Neuronal stem cell (in vitro differentiated cells): ENCODE results near the gene SORCS2.

ENCODE experiments used
- DNase-seq: peaks from one replicate; pipeline ENCODE4 v3.0.0-alpha.2; 2013; ENCODE audit warnings: low spot score
- H2AFZ ChIP-seq: one replicate; pipeline ENCODE4 v1.6.1; 2013; ENCODE audit warnings: mild to moderate bottlenecking, low read length, inconsistent platforms
- H2AK5ac ChIP-seq: 2 replicates; pipeline ENCODE4 v1.6.1; 2013; ENCODE audit warnings: low read depth, mild to moderate bottlenecking, inconsistent platforms, low read length, moderate library complexity, mixed read lengths
- H2BK120ac ChIP-seq: 2 replicates; pipeline ENCODE4 v1.6.1; 2013; ENCODE audit warnings: low read depth, mild to moderate bottlenecking, inconsistent platforms, low read length, moderate library complexity, mixed read lengths
- H2BK12ac ChIP-seq: one replicate; pipeline ENCODE4 v1.6.1; 2013; ENCODE audit warnings: low read length, inconsistent platforms
- H2BK15ac ChIP-seq: 2 replicates; pipeline ENCODE4 v1.6.1; 2013; ENCODE audit warnings: mild to moderate bottlenecking, low read length, inconsistent platforms, mixed read lengths
- H2BK5ac ChIP-seq: one replicate; pipeline ENCODE4 v1.6.1; 2013; ENCODE audit warnings: inconsistent platforms, mild to moderate bottlenecking, low read length, moderate library complexity
- H3K14ac ChIP-seq: one replicate; pipeline ENCODE4 v1.6.1; 2013; ENCODE audit warnings: low read length, inconsistent platforms
- H3K18ac ChIP-seq: 2 replicates; pipeline ENCODE4 v1.6.1; 2013; ENCODE audit warnings: low read length, inconsistent platforms
- H3K23ac ChIP-seq: 2 replicates; pipeline ENCODE4 v1.6.1; 2013; ENCODE audit warnings: low read depth, mild to moderate bottlenecking, mixed read lengths, low read length, inconsistent platforms; ENCODE audit not compliant: poor library complexity
- H3K27ac ChIP-seq: replicated peaks from 3 replicates; pipeline ENCODE4 v1.5.1; 2013; ENCODE audit warnings: low read length, inconsistent platforms
- H3K27me3 ChIP-seq, 3 experiments: 2 replicates each; pipeline ENCODE4 v1.6.1; 2013; ENCODE audit warnings: low read length in 3 of 3, mild to moderate bottlenecking in 2 of 3, inconsistent platforms in 1 of 3, low read depth in 1 of 3, mixed read lengths in 1 of 3, moderate library complexity in 1 of 3; ENCODE audit not compliant: control insufficient read depth in 3 of 3, insufficient read depth in 3 of 3
- H3K36me3 ChIP-seq, 2 donors: replicated peaks in 1 of 2; 2 replicates each; pipeline ENCODE4 v1.6.1; 2013; ENCODE audit warnings: low read length in 2 of 2; ENCODE audit not compliant: control insufficient read depth in 2 of 2, insufficient read depth in 2 of 2
- H3K4ac ChIP-seq: 2 replicates; pipeline ENCODE4 v1.6.1; 2013; ENCODE audit warnings: inconsistent platforms, mild to moderate bottlenecking, low read length, moderate library complexity
- H3K4me1 ChIP-seq, 2 donors: 1 replicate in 1 of 2; 2 replicates in 1 of 2; pipeline ENCODE4 v1.6.1; 2013; ENCODE audit warnings: low read length in 2 of 2, low read depth in 1 of 2; ENCODE audit not compliant: control insufficient read depth in 2 of 2, insufficient read depth in 1 of 2
- H3K4me2 ChIP-seq: one replicate; pipeline ENCODE4 v1.6.1; 2013; ENCODE audit warnings: mild to moderate bottlenecking, low read length, inconsistent platforms; ENCODE audit not compliant: insufficient read depth, poor library complexity, severe bottlenecking
- H3K4me3 ChIP-seq, 2 donors: 2 replicates each; pipeline ENCODE4 v1.5.1; 2013; ENCODE audit warnings: low read length in 2 of 2, mild to moderate bottlenecking in 2 of 2, inconsistent platforms in 1 of 2, moderate library complexity in 1 of 2
- H3K79me1 ChIP-seq: one replicate; pipeline ENCODE4 v1.6.1; 2013; ENCODE audit warnings: low read depth, mild to moderate bottlenecking, inconsistent platforms, low read length, moderate library complexity
- H3K9ac ChIP-seq: one replicate; pipeline ENCODE4 v1.6.1; 2013; ENCODE audit warnings: mild to moderate bottlenecking, low read depth, low read length, inconsistent platforms; ENCODE audit not compliant: poor library complexity
- H3K9me3 ChIP-seq, 2 donors: replicated peaks in 1 of 2; 2 replicates each; pipeline versions ENCODE3 to v1.6.1; 2013; ENCODE audit warnings: low read length in 2 of 2, mild to moderate bottlenecking in 2 of 2, inconsistent platforms in 1 of 2, low read depth in 1 of 2, mixed read lengths in 1 of 2, moderate library complexity in 1 of 2; ENCODE audit not compliant: control insufficient read depth in 2 of 2, insufficient read depth in 1 of 2
- H4K8ac ChIP-seq: one replicate; pipeline ENCODE4 v1.6.1; 2013; ENCODE audit warnings: low read depth, mild to moderate bottlenecking, inconsistent platforms, low read length, moderate library complexity
- H4K91ac ChIP-seq: one replicate; pipeline ENCODE4 v1.6.1; 2013; ENCODE audit warnings: low read length, low read depth, mild to moderate bottlenecking, inconsistent platforms; ENCODE audit not compliant: poor library complexity
- WGBS, 2 donors: extraction: QIAGEN DNeasy Blood & Tissue Kit; methylation state at CpG; one replicate each; pipeline ENCODE4 v1.1.7; 2013; ENCODE audit warnings: missing lambda C conversion rate in 2 of 2, mixed read lengths in 1 of 2; ENCODE audit not compliant: insufficient read length in 2 of 2, insufficient replicate concordance in 1 of 2; ENCODE audit errors: extremely low coverage in 2 of 2; 5-methylcytosine and 5-hydroxymethylcytosine counted together

Gene SORCS2

GRCh38 chr4:7506119-7506518, 313.8 kb downstream of the SORCS2 start:
- Histone ChIP-seq H3K79me1 (no peaks in the 10 kb centered on the region), H4K91ac (no peak overlapping the region), H3K14ac (no peak overlapping the region), H3K4me2 (no peak overlapping the region), H3K27me3 (peaks cover 0 to 9% (median 0%) of the 10 kb centered on the region in 3 experiments), H2AFZ (no peak overlapping the region), H3K4ac (no peak overlapping the region), H2AK5ac (no peak overlapping the region), H3K4me3 (no peak overlapping the region), H3K9me3 (no peaks in the 10 kb centered on the region), H3K4me1 (peaks cover 0 to 19% of the 10 kb centered on the region in 2 donors), H3K23ac (no peak overlapping the region), H4K8ac (no peak overlapping the region), H3K18ac (no peak overlapping the region), H3K27ac (no peak overlapping the region), H2BK15ac (no peak overlapping the region), H2BK120ac (no peak overlapping the region), H3K9ac (no peak overlapping the region), H3K36me3 (no peaks in the 10 kb centered on the region), H2BK5ac (no peak overlapping the region), H2BK12ac (no peak overlapping the region)
- no CpG with 5 or more reads among the region's 9 CpGs for WGBS, 2 donors
- no peak for DNase-seq

DNA sequence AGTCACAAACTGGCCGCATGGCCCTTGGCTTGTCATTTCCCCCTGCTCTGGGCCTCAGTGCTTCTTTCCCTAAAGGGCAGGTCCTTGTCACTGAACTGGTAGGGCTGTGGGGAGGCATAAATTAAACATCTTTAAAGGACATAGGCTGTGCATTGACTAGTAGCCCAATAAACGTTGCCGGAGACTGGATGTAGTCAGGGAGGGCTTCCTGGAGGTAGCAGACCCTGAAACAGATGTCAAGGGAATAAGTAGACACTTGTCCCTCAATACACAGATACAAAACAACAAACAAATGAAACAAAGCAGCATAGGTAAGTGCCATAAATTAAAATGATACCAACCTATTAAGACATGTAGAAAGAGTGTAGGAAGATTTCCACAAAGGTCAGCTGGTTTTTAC, 314.2 kb downstream of the SORCS2 start:
- Histone ChIP-seq H3K4ac (no peak overlapping the region), H2BK12ac (no peak overlapping the region), H3K18ac (no peak overlapping the region), H3K4me3 (no peak overlapping the region), H3K27ac (no peak overlapping the region), H2BK120ac (no peak overlapping the region), H3K9ac (no peak overlapping the region), H2BK15ac (no peak overlapping the region), H3K27me3 (peaks cover 0 to 4% (median 0%) of the 10 kb centered on the region in 3 experiments), H3K23ac (no peak overlapping the region), H2AK5ac (no peak overlapping the region), H4K91ac (no peak overlapping the region), H3K9me3 (no peaks in the 10 kb centered on the region), H4K8ac (no peak overlapping the region), H3K4me2 (no peak overlapping the region), H3K79me1 (no peaks in the 10 kb centered on the region), H2AFZ (no peak overlapping the region), H2BK5ac (no peak overlapping the region), H3K36me3 (no peaks in the 10 kb centered on the region), H3K14ac (no peak overlapping the region), H3K4me1 (peaks cover 0 to 22% of the 10 kb centered on the region in 2 donors)
- DNase-seq, result no peak
- no CpG with 5 or more reads among the region's 3 CpGs for WGBS, 2 donors

- H3K18ac ChIP-seq, result no peak overlapping the region
- no peak overlapping the region for H2BK12ac ChIP-seq
- DNase-seq, result no peak
- no peak overlapping the region for H2AK5ac ChIP-seq
- H3K27ac ChIP-seq, result no peak overlapping the region
- peaks cover 0 to 4% (median 0%) of the 10 kb centered on the region in 3 experiments for H3K27me3 ChIP-seq
- no peak overlapping the region for H2BK15ac ChIP-seq
- no peak overlapping the region for H2BK120ac ChIP-seq
- H3K14ac ChIP-seq, result no peak overlapping the region
- H3K79me1 ChIP-seq, result no peaks in the 10 kb centered on the region
- no peak overlapping the region for H3K4me2 ChIP-seq
- H4K91ac ChIP-seq, result no peak overlapping the region
- no peaks in the 10 kb centered on the region for H3K9me3 ChIP-seq
- no peaks in the 10 kb centered on the region for H3K36me3 ChIP-seq
- H2BK5ac ChIP-seq, result no peak overlapping the region
- H3K4ac ChIP-seq, result no peak overlapping the region
- no CpG with 5 or more reads among the region's 11 CpGs for WGBS, 2 donors
- no peak overlapping the region for H2AFZ ChIP-seq
- H3K9ac ChIP-seq, result no peak overlapping the region
- no peak overlapping the region for H3K4me3 ChIP-seq
- H4K8ac ChIP-seq, result no peak overlapping the region
- H3K23ac ChIP-seq, result no peak overlapping the region
- H3K4me1 ChIP-seq, result peaks cover 0 to 25% of the 10 kb centered on the region in 2 donors
Measured at GRCh38 chr4:7507381-7507780, 315.0 kb downstream of the SORCS2 start.

DNA sequence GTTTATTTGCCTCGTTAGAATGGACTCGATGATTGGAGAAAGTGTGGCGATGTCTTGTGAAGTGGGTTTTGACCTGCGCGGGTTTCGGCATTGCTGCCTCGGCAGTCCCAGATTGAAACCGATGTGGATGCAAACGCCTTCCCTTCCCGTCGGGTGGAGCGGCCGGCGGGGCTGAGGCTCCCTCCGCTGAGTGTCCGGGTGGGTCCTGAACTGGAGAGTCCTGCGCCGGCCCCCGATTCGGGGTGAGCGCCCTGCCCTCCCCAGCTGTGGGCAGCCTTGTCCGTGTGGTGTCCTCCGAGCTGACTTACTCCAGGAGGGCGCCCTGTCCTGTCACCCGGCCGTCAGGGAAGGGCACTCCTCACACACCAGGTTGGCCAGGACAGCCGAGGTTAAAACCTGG, 317.7 kb downstream of the SORCS2 start:
- H2AFZ ChIP-seq, result no peak overlapping the region
- no peak overlapping the region for H2BK5ac ChIP-seq
- WGBS, 2 donors, result no CpG with 5 or more reads among the region's 27 CpGs
- H2AK5ac ChIP-seq, result peak overlapping the region; percentile 66
- no peak overlapping the region for H3K23ac ChIP-seq
- H3K4me1 ChIP-seq, result peaks cover 0 to 22% of the 10 kb centered on the region in 2 donors
- no peak overlapping the region for H4K91ac ChIP-seq
- H3K4me2 ChIP-seq, result no peak overlapping the region
- H3K4ac ChIP-seq, result no peak overlapping the region
- H3K27me3 ChIP-seq, result no peaks in the 10 kb centered on the region
- peak overlapping the region; percentile 9 for H3K9ac ChIP-seq
- peak overlapping the region; percentile 91 for H2BK15ac ChIP-seq
- DNase-seq, result no peak
- H2BK120ac ChIP-seq, result no peak overlapping the region
- H3K4me3 ChIP-seq, result no peak overlapping the region
- no peak overlapping the region for H4K8ac ChIP-seq
- no peaks in the 10 kb centered on the region for H3K36me3 ChIP-seq
- H3K14ac ChIP-seq, result no peak overlapping the region
- no peaks in the 10 kb centered on the region for H3K9me3 ChIP-seq
- H2BK12ac ChIP-seq, result peak overlapping the region; percentile 73
- H3K18ac ChIP-seq, result peak overlapping the region; percentile 67
- H3K27ac ChIP-seq, result no peak overlapping the region
- H3K79me1 ChIP-seq, result peaks cover 2% of the 10 kb centered on the region
